H1 (cell line): ENCODE data around the gene MEIS2. TPM values are rescaled to one million over a fixed set of nuclear protein-coding genes. Genes with fewer than 3 reads are reported as not detected.

Experiments
- CTCF ChIA-PET: fragments of 300-600 bp; sonication (Branson Sonifier 250); formaldehyde crosslinking; loops from one replicate; lab custom pipeline; 2021; ENCODE audit not compliant: partially characterized antibody; lab: Charles Lee
- POLR2A ChIA-PET: fragments of 300-600 bp; sonication (Branson Sonifier 250); formaldehyde crosslinking; loops from one replicate; lab custom pipeline; 2021; ENCODE audit warnings: inconsistent platforms; ENCODE audit not compliant: partially characterized antibody; lab: Charles Lee
- DNase-seq, 2 experiments: peaks; one replicate each; pipeline versions ENCODE4 v3.0.0 to v3.0.0-alpha.2; 2010 to 2022; ENCODE audit warnings: low spot score in 2 of 2, low read depth in 1 of 2, mixed read lengths in 1 of 2
- FAIRE-seq: peaks from 2 replicates; lab custom pipeline; 2011; peaks lifted over from hg19 to GRCh38; lab: Jason Lieb, UNC
- H2AFZ ChIP-seq: 2 replicates; pipeline ENCODE4 v1.8.1; 2012; ENCODE audit warnings: low read length, inconsistent platforms
- H2AK5ac ChIP-seq: 2 replicates; pipeline ENCODE4 v1.6.1; 2013; ENCODE audit warnings: low read depth, low read length
- H2BK120ac ChIP-seq: replicated peaks from 2 replicates; pipeline ENCODE3; 2013; ENCODE audit warnings: low read depth, low read length, inconsistent platforms
- H2BK12ac ChIP-seq: 2 replicates; pipeline ENCODE4 v1.6.1; 2013; ENCODE audit warnings: low read depth, low read length
- H2BK15ac ChIP-seq: 2 replicates; pipeline ENCODE4 v1.6.1; 2013; ENCODE audit warnings: low read length
- H2BK20ac ChIP-seq: 2 replicates; pipeline ENCODE4 v1.6.1; 2013; ENCODE audit warnings: low read length
- H2BK5ac ChIP-seq: 2 replicates; pipeline ENCODE4 v1.6.1; 2013; ENCODE audit warnings: low read depth, low read length
- H3K14ac ChIP-seq: 2 replicates; pipeline ENCODE4 v1.6.1; 2013; ENCODE audit warnings: inconsistent platforms; ENCODE audit not compliant: insufficient read length
- H3K18ac ChIP-seq: 2 replicates; pipeline ENCODE4 v1.6.1; 2013; ENCODE audit warnings: low read length; ENCODE audit errors: extremely low read depth
- H3K23ac ChIP-seq: 2 replicates; pipeline ENCODE4 v1.6.1; 2013; ENCODE audit warnings: inconsistent platforms; ENCODE audit not compliant: insufficient read length
- H3K23me2 ChIP-seq: 2 replicates; pipeline ENCODE4 v1.6.1; 2013; ENCODE audit warnings: low read depth, low read length
- H3K27ac ChIP-seq: 2 replicates; pipeline ENCODE4 v1.6.1; 2011; ENCODE audit warnings: low read depth, low read length, inconsistent platforms
- H3K27me3 ChIP-seq, 4 experiments: replicated peaks in 1 of 4; 1 replicate in 1 of 4; 2 replicates in 3 of 4; pipeline versions ENCODE4 v1.6.1 to v1.8.1; 2011 to 2013; ENCODE audit warnings: low read length in 3 of 4, mild to moderate bottlenecking in 3 of 4, inconsistent platforms in 2 of 4, mixed read lengths in 2 of 4, moderate library complexity in 1 of 4; ENCODE audit not compliant: control insufficient read depth in 3 of 4, insufficient read depth in 3 of 4; ENCODE audit errors: extremely low read depth in 1 of 4
- H3K36me3 ChIP-seq, 4 experiments: 2 replicates each; pipeline versions ENCODE4 v1.6.1 to v1.8.1; 2011 to 2013; ENCODE audit warnings: mild to moderate bottlenecking in 4 of 4, low read length in 3 of 4, moderate library complexity in 2 of 4, control low read depth in 1 of 4, inconsistent platforms in 1 of 4; ENCODE audit not compliant: insufficient read depth in 4 of 4, control insufficient read depth in 2 of 4
- H3K4ac ChIP-seq: replicated peaks from 2 replicates; pipeline ENCODE3; 2013; ENCODE audit warnings: low read length, low read depth, mixed read lengths, inconsistent platforms; ENCODE audit not compliant: insufficient read length
- H3K4me1 ChIP-seq, 4 experiments: replicated peaks in 1 of 4; 1 replicate in 1 of 4; 2 replicates in 3 of 4; pipeline versions ENCODE4 v1.6.1 to v1.8.1; 2011 to 2013; ENCODE audit warnings: low read length in 3 of 4, inconsistent platforms in 2 of 4, mixed read lengths in 1 of 4; ENCODE audit not compliant: insufficient read depth in 4 of 4, control insufficient read depth in 3 of 4
- H3K4me2 ChIP-seq, 2 experiments: 2 replicates each; pipeline versions ENCODE4 v1.6.1 to v1.8.1; 2011 to 2013; ENCODE audit warnings: low read depth in 2 of 2, low read length in 2 of 2, control low read depth in 1 of 2, inconsistent platforms in 1 of 2, mild to moderate bottlenecking in 1 of 2; ENCODE audit not compliant: insufficient read depth in 1 of 2
- H3K4me3 ChIP-seq, 4 experiments: fragments of 200-600, 300-600 bp in 1 of 4; sonication (generic), shearing (Covaris generic), sonication (Bioruptor Twin) in 1 of 4; 2 replicates each; pipeline versions ENCODE4 v1.5.1 to v1.8.1; 2011 to 2016; ENCODE audit warnings: low read length in 4 of 4, low read depth in 3 of 4, control low read depth in 2 of 4, inconsistent platforms in 2 of 4, mild to moderate bottlenecking in 2 of 4, mixed read lengths in 1 of 4, moderate library complexity in 1 of 4; ENCODE audit not compliant: insufficient read depth in 2 of 4; ENCODE audit errors: extremely low read depth in 1 of 4
- H3K56ac ChIP-seq: replicated peaks from 2 replicates; pipeline ENCODE3; 2013; ENCODE audit warnings: low read depth, mild to moderate bottlenecking, mixed read lengths, low read length, inconsistent platforms; ENCODE audit not compliant: insufficient read length
- H3K79me1 ChIP-seq: 2 replicates; pipeline ENCODE4 v1.6.1; 2013; ENCODE audit warnings: low read depth, low read length, control low read depth
- H3K79me2 ChIP-seq, 2 experiments: 2 replicates each; pipeline versions ENCODE4 v1.6.1 to v1.8.1; 2012 to 2013; ENCODE audit warnings: low read length in 2 of 2, mild to moderate bottlenecking in 2 of 2, inconsistent platforms in 1 of 2; ENCODE audit not compliant: insufficient read depth in 2 of 2, control insufficient read depth in 1 of 2
- H3K9ac ChIP-seq, 4 experiments: replicated peaks in 1 of 4; 1 replicate in 1 of 4; 2 replicates in 3 of 4; pipeline versions ENCODE4 v1.6.1 to v1.8.1; 2011 to 2013; ENCODE audit warnings: low read depth in 3 of 4, low read length in 3 of 4, control low read depth in 2 of 4, mild to moderate bottlenecking in 2 of 4, moderate library complexity in 2 of 4, inconsistent platforms in 1 of 4; ENCODE audit errors: extremely low read depth in 1 of 4
- H3K9me3 ChIP-seq, 2 experiments: 2 replicates each; pipeline versions ENCODE4 v1.6.1 to v1.8.1; 2012 to 2013; ENCODE audit warnings: mild to moderate bottlenecking in 2 of 2, moderate library complexity in 2 of 2, control low read depth in 1 of 2, inconsistent platforms in 1 of 2, low read depth in 1 of 2, low read length in 1 of 2, mixed read lengths in 1 of 2; ENCODE audit not compliant: insufficient read depth in 2 of 2
- H4K20me1 ChIP-seq, 2 experiments: replicated peaks in 1 of 2; 2 replicates each; pipeline versions ENCODE3 to v1.8.1; 2011 to 2013; ENCODE audit warnings: inconsistent platforms in 2 of 2, low read length in 2 of 2, mild to moderate bottlenecking in 1 of 2; ENCODE audit not compliant: insufficient read depth in 2 of 2, control insufficient read depth in 1 of 2
- H4K5ac ChIP-seq: 2 replicates; pipeline ENCODE4 v1.6.1; 2013; ENCODE audit warnings: low read length, low read depth, mixed read lengths, inconsistent platforms; ENCODE audit not compliant: insufficient read length
- H4K8ac ChIP-seq: 2 replicates; pipeline ENCODE4 v1.8.0; 2013; ENCODE audit warnings: mild to moderate bottlenecking, moderate library complexity, low read length, inconsistent platforms; ENCODE audit not compliant: insufficient read depth; ENCODE audit errors: extremely low read depth
- H4K91ac ChIP-seq: replicated peaks from 2 replicates; pipeline ENCODE3; 2013; ENCODE audit warnings: low read length, mixed read lengths, inconsistent platforms; ENCODE audit not compliant: insufficient read length
- BCL11A ChIP-seq, 2 experiments: IDR thresholded peaks; one replicate each; pipeline ENCODE4 v1.6.1; 2011; ENCODE audit warnings: low read depth in 2 of 2, low read length in 2 of 2, mild to moderate bottlenecking in 2 of 2
- CBX8 ChIP-seq: fragments of 300-800, 300-1000 bp; sonication (generic); IDR thresholded peaks from 2 replicates; pipeline ENCODE4 v1.7.1; 2016; ENCODE audit warnings: low read depth, low read length, borderline replicate concordance
- CEBPB ChIP-seq: IDR thresholded peaks from 2 replicates; pipeline ENCODE4 v1.6.1; 2012; ENCODE audit warnings: low read depth, low read length
- CREB1 ChIP-seq: IDR thresholded peaks from 2 replicates; pipeline ENCODE4 v1.6.1; 2012; ENCODE audit warnings: inconsistent platforms
- E2F6 ChIP-seq: IDR thresholded peaks from 2 replicates; pipeline ENCODE4 v1.6.1; 2012; ENCODE audit warnings: inconsistent platforms
- EP300 ChIP-seq, 2 experiments: IDR thresholded peaks; 1 replicate in 1 of 2; 2 replicates in 1 of 2; pipeline ENCODE4 v1.6.1; 2011 to 2012; ENCODE audit warnings: low read depth in 2 of 2, low read length in 2 of 2, mild to moderate bottlenecking in 2 of 2, borderline replicate concordance in 1 of 2, inconsistent platforms in 1 of 2, moderate library complexity in 1 of 2
- EZH2 ChIP-seq: fragments of 200-600 bp; sonication (generic); IDR thresholded peaks from 2 replicates; pipeline ENCODE4 v1.7.1; 2012; ENCODE audit warnings: low read depth, mild to moderate bottlenecking, moderate library complexity, low read length, inconsistent platforms; ENCODE audit not compliant: severe bottlenecking
- FOSL1 ChIP-seq: IDR thresholded peaks from 2 replicates; pipeline ENCODE4 v1.6.1; 2011; ENCODE audit warnings: mild to moderate bottlenecking, low read depth, low read length, moderate library complexity; ENCODE audit not compliant: insufficient read depth
- KDM4A ChIP-seq: IDR thresholded peaks from one replicate; pipeline ENCODE4 v1.7.1; 2012; ENCODE audit warnings: low read depth, mild to moderate bottlenecking, moderate library complexity, low read length, inconsistent platforms; ENCODE audit not compliant: severe bottlenecking
- SP4 ChIP-seq: IDR thresholded peaks from 2 replicates; pipeline ENCODE4 v1.6.1; 2012; ENCODE audit warnings: low read length, inconsistent platforms
- TAF1 ChIP-seq: IDR thresholded peaks from 2 replicates; pipeline ENCODE4 v1.6.1; 2011; ENCODE audit warnings: mild to moderate bottlenecking, low read depth, low read length
- TBP ChIP-seq: IDR thresholded peaks from 2 replicates; pipeline ENCODE4 v1.6.1; 2011; ENCODE audit warnings: low read depth, low read length, improper control_type of control experiment
- ZNF274 ChIP-seq: IDR thresholded peaks from 2 replicates; pipeline ENCODE4 v1.7.0; 2012; ENCODE audit warnings: low read length, borderline replicate concordance; ENCODE audit errors: extremely low read depth
- WGBS, 2 experiments: shearing (Covaris generic) in 1 of 2; methylation state at CpG; one replicate each; pipeline versions ENCODE4 v1.1.6 to v1.1.7; 2013 to 2015; ENCODE audit warnings: low lambda C conversion rate in 2 of 2, mixed read lengths in 2 of 2, inconsistent platforms in 1 of 2, low coverage in 1 of 2, missing lambda C conversion rate in 1 of 2; ENCODE audit not compliant: insufficient replicate concordance in 2 of 2, insufficient coverage in 1 of 2, insufficient read length in 1 of 2; ENCODE audit errors: extremely low coverage in 1 of 2, missing lambda C conversion rate in 1 of 2; 5-methylcytosine and 5-hydroxymethylcytosine counted together
- polyA plus RNA-seq, 7 experiments: library from polyadenylated mRNA; depleted of rRNA in 3 of 7; stranded (reverse) in 5 of 7; unstranded in 2 of 7; fragments of >200 nt in 5 of 7; fragments of 200-250 nt in 2 of 7; gene quantifications; 1 replicate in 5 of 7; 2 replicates in 1 of 7; 4 replicates in 1 of 7; pipeline versions ENCODE4 v1.2.1 to v1.2.3, GENCODE V29; 2011 to 2013; ENCODE audit warnings: missing spikeins in 2 of 7, mixed read lengths in 2 of 7
- total RNA-seq: library from RNA; stranded (reverse); fragmentation: NEBNext Ultra II Directional; extraction: Animal tissue kit (Norgen Biotek cat#: 25700); gene quantifications from 2 replicates; pipeline ENCODE4 v1.2.1, GENCODE V29; 2021
- TF ChIP-seq, protein P1 (sequence below): IDR thresholded peaks from 2 replicates; pipeline ENCODE4 v1.6.1; 2011; ENCODE audit warnings: low read depth, mild to moderate bottlenecking, low read length; ENCODE audit not compliant: insufficient read depth

MEIS2 gene
- total and polyA plus RNA-seq, 2 of the 8 experiments (the other 6 are each of a cell fraction or from before 2014, with no cell fraction given) = 0.22 to 1.2 TPM

GRCh38 chr15:36944442-36944841, 155.9 kb downstream of the MEIS2 start:
- 91% methylated on average over 6 of the region's 6 CpGs; no CpG with 5 or more reads in 1 of the 2 experiments for WGBS, 2 experiments
- FAIRE-seq = no peak
- Histone ChIP-seq H3K27ac (no peak overlapping the region), H3K4me3 (no peak overlapping the region), H2BK120ac (no peak overlapping the region), H3K79me1 (no peaks in the 10 kb centered on the region), H3K9me3 (no peaks in the 10 kb centered on the region), H2AK5ac (no peak overlapping the region), H3K4me2 (no peak overlapping the region), H2AFZ (no peak overlapping the region), H4K91ac (no peak overlapping the region), H3K79me2 (no peaks in the 10 kb centered on the region), H3K4me1 (peaks cover 0 to 19% (median 5%) of the 10 kb centered on the region in 4 experiments; a peak in 4 of 7 replicates), H2BK5ac (no peak overlapping the region), H4K20me1 (no peaks in the 10 kb centered on the region), H3K14ac (no peak overlapping the region), H2BK15ac (no peak overlapping the region), H2BK20ac (no peak overlapping the region), H4K8ac (no peak overlapping the region), H2BK12ac (no peak overlapping the region), H3K4ac (no peak overlapping the region), H3K23ac (no peak overlapping the region), H4K5ac (no peak overlapping the region), H3K36me3 (no peaks in the 10 kb centered on the region), H3K18ac (no peak overlapping the region), H3K9ac (no peak overlapping the region), H3K27me3 (no peaks in the 10 kb centered on the region), H3K23me2 (no peaks in the 10 kb centered on the region), H3K56ac (no peak overlapping the region)
- CTCF ChIA-PET = interaction anchor here (0.7 kb wide), 1 partner anchor 134 kb away, joined by 3 read pairs; no protein-coding TSS in a partner anchor
- no peak for DNase-seq
- POLR2A ChIA-PET = no interaction called here
- no peak for TF ChIP-seq TAF1
- TF ChIP-seq CBX8 = no peak
- TF ChIP-seq E2F6 = no peak
- TF ChIP-seq BCL11A (IDR thresholded peaks at IDR 0.05; ENCODE audit: low read depth in 2 of 2, low read length in 2 of 2) = no peak
- no peak for TF ChIP-seq SP4
- TF ChIP-seq, protein P1, sequence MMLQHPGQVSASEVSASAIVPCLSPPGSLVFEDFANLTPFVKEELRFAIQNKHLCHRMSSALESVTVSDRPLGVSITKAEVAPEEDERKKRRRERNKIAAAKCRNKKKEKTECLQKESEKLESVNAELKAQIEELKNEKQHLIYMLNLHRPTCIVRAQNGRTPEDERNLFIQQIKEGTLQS = no peak
- no peak for TF ChIP-seq ZNF274
- no peak for TF ChIP-seq FOSL1
- no peak for TF ChIP-seq KDM4A
- no peak for TF ChIP-seq CREB1
- no peak for TF ChIP-seq CEBPB
- TF ChIP-seq TBP = no peak
- TF ChIP-seq EZH2 = no peak
- no peak for TF ChIP-seq EP300 (IDR thresholded peaks at IDR 0.05; ENCODE audit: borderline replicate concordance in 1 of 2, low read depth in 2 of 2, low read length in 2 of 2)
